Endothelial cell of umbilical vein (primary cell): Measurements from ENCODE around the gene FRMPD3. TPM values are rescaled to one million over a fixed set of nuclear protein-coding genes. Genes with fewer than 3 reads are reported as not detected.

ENCODE experiments used
- BruUV-seq: library from RNA; stranded (reverse); fragments of 400-500 nt; replicated peaks from 2 replicates; lab custom pipeline; 2021; lab: Mats Ljungman, UMichigan
- CTCF ChIA-PET: fragments of 300-600, 350-600 bp; sonication (Branson Sonifier 250); formaldehyde crosslinking; loops from one replicate; lab custom pipeline; 2021; ENCODE audit warnings: antibody characterized with exemption, inconsistent platforms; lab: Charles Lee
- POLR2A ChIA-PET: fragments of 300-600, 350-600 bp; sonication (Branson Sonifier 250); formaldehyde crosslinking; loops from one replicate; lab custom pipeline; 2021; ENCODE audit warnings: antibody characterized with exemption, inconsistent platforms; lab: Charles Lee
- DNase-seq: peaks from one replicate; pipeline ENCODE4 v3.0.0-alpha.2; 2011; ENCODE audit warnings: low read depth, low spot score
- FAIRE-seq: peaks from 2 replicates; lab custom pipeline; 2011; peaks lifted over from hg19 to GRCh38; lab: Jason Lieb, UNC
- H2AFZ ChIP-seq: 2 replicates; pipeline ENCODE4 v1.6.0; 2012; ENCODE audit warnings: low read depth, low read length, control low read depth, inconsistent platforms
- H3K27ac ChIP-seq: 2 replicates; pipeline ENCODE4 v1.5.1; 2011; ENCODE audit warnings: low read depth, mild to moderate bottlenecking, control low read depth, low read length, moderate library complexity; ENCODE audit not compliant: insufficient read depth
- H3K27me3 ChIP-seq, 2 experiments: 2 replicates each; pipeline versions ENCODE4 v1.6.0 to v1.6.1; 2011; ENCODE audit warnings: low read length in 2 of 2, mixed read lengths in 1 of 2; ENCODE audit not compliant: control insufficient read depth in 2 of 2, insufficient read depth in 2 of 2
- H3K36me3 ChIP-seq, 2 experiments: 2 replicates in 1 of 2; 3 replicates in 1 of 2; pipeline ENCODE4 v1.5.1; 2011; ENCODE audit warnings: low read length in 2 of 2, mild to moderate bottlenecking in 1 of 2, moderate library complexity in 1 of 2; ENCODE audit not compliant: control insufficient read depth in 2 of 2, insufficient read depth in 2 of 2; ENCODE audit errors: extremely low read depth in 1 of 2
- H3K4me1 ChIP-seq: 3 replicates; pipeline ENCODE4 v1.5.1; 2011; ENCODE audit warnings: mild to moderate bottlenecking, low read length; ENCODE audit not compliant: control insufficient read depth, insufficient read depth; ENCODE audit errors: extremely low read depth
- H3K4me2 ChIP-seq: 2 replicates; pipeline ENCODE4 v1.6.1; 2011; ENCODE audit warnings: low read length, control low read depth, mixed read lengths; ENCODE audit not compliant: insufficient read depth
- H3K4me3 ChIP-seq, 3 experiments: fragments of 200-600 bp in 1 of 3; sonication (generic), shearing (Covaris generic) in 1 of 3; replicated peaks in 1 of 3; 2 replicates each; pipeline ENCODE4 v1.5.1; 2011 to 2016; ENCODE audit warnings: control low read depth in 3 of 3, low read length in 3 of 3, mild to moderate bottlenecking in 2 of 3, inconsistent platforms in 1 of 3, low read depth in 1 of 3, moderate library complexity in 1 of 3; ENCODE audit not compliant: insufficient read depth in 1 of 3
- H3K79me2 ChIP-seq: 2 replicates; pipeline ENCODE4 v1.6.0; 2012; ENCODE audit warnings: low read length, inconsistent platforms; ENCODE audit not compliant: control insufficient read depth, insufficient read depth
- H3K9ac ChIP-seq: replicated peaks from 2 replicates; pipeline ENCODE3; 2011; ENCODE audit warnings: low read length, control low read depth; ENCODE audit not compliant: insufficient read depth; ENCODE audit errors: extremely low read depth
- H3K9me1 ChIP-seq: replicated peaks from 3 replicates; pipeline ENCODE4 v1.6.0; 2011; ENCODE audit warnings: mild to moderate bottlenecking, low read length; ENCODE audit not compliant: control insufficient read depth, insufficient read depth; ENCODE audit errors: extremely low read depth
- H3K9me3 ChIP-seq: replicated peaks from 2 replicates; pipeline ENCODE4 v1.5.1; 2012; ENCODE audit warnings: low read length, inconsistent platforms; ENCODE audit not compliant: control insufficient read depth, insufficient read depth
- H4K20me1 ChIP-seq: replicated peaks from 2 replicates; pipeline ENCODE3; 2011; ENCODE audit warnings: mild to moderate bottlenecking, low read length; ENCODE audit not compliant: control insufficient read depth, insufficient read depth; ENCODE audit errors: extremely low read depth
- CTCF ChIP-seq, 2 donors: IDR thresholded peaks; 1 replicate in 1 of 2; 2 replicates in 1 of 2; pipeline ENCODE4 v1.5.1; 2011; ENCODE audit warnings: low read length in 2 of 2, mild to moderate bottlenecking in 2 of 2, moderate library complexity in 2 of 2, control low read depth in 1 of 2, inconsistent platforms in 1 of 2, low read depth in 1 of 2; ENCODE audit not compliant: insufficient read depth in 1 of 2; ENCODE audit errors: extremely low read depth in 1 of 2
- EZH2 ChIP-seq: IDR thresholded peaks from 2 replicates; pipeline ENCODE4 v1.6.1; 2012; ENCODE audit warnings: borderline replicate concordance, low read depth, mild to moderate bottlenecking, moderate library complexity, low read length, inconsistent platforms; ENCODE audit not compliant: severe bottlenecking
- FOS ChIP-seq: IDR thresholded peaks from 2 replicates; pipeline ENCODE4 v1.6.1; 2011; ENCODE audit warnings: mild to moderate bottlenecking, low read length, moderate library complexity, borderline replicate concordance; ENCODE audit not compliant: insufficient read depth
- GATA2 ChIP-seq: IDR thresholded peaks from 2 replicates; pipeline ENCODE4 v1.7.0; 2011; ENCODE audit warnings: low read depth, mild to moderate bottlenecking, moderate library complexity, mixed read lengths, low read length; ENCODE audit not compliant: insufficient read length, insufficient read depth
- JUN ChIP-seq: IDR thresholded peaks from 2 replicates; pipeline ENCODE4 v1.6.1; 2011; ENCODE audit warnings: borderline replicate concordance, low read depth; ENCODE audit not compliant: insufficient read length, insufficient read depth
- MAX ChIP-seq: IDR thresholded peaks from 2 replicates; pipeline ENCODE4 v1.6.1; 2011; ENCODE audit not compliant: insufficient read depth, insufficient read length
- MYC ChIP-seq: IDR thresholded peaks from one replicate; pipeline ENCODE4 v1.6.1; 2011; ENCODE audit warnings: mild to moderate bottlenecking, low read depth, low read length
- POLR2A ChIP-seq: IDR thresholded peaks from 2 replicates; pipeline ENCODE4 v1.6.1; 2012; ENCODE audit warnings: low read depth, mild to moderate bottlenecking, control low read depth, low read length
- POLR2AphosphoS5 ChIP-seq: IDR thresholded peaks from 2 replicates; pipeline ENCODE4 v1.6.1; 2012; ENCODE audit warnings: low read depth, mild to moderate bottlenecking, control low read depth, low read length, moderate library complexity; ENCODE audit not compliant: insufficient read depth
- dilution Hi-C: fragments of 300-500 bp; cut with MboI; formaldehyde crosslinking; loops from one replicate; pipeline ENCODE4 v1.15.0; 2019; ENCODE audit warnings: low sequenced_read_pairs; ENCODE audit not compliant: extremely low pct_ligation_motif_present
- intact Hi-C: fragments of 100-400 bp; cut with micrococcal nuclease; formaldehyde crosslinking; loops from one replicate; pipeline ENCODE4 v1.10.0; 2022
- polyA plus RNA-seq, 4 experiments: library from polyadenylated mRNA; depleted of rRNA in 3 of 4; stranded (reverse) in 3 of 4; unstranded in 1 of 4; fragments of >200 nt; gene quantifications; 2 replicates each; pipeline versions ENCODE4 v1.2.1 to v1.2.3, GENCODE V29; 2011 to 2012; ENCODE audit warnings: missing spikeins in 1 of 4
- total RNA-seq: library from RNA; stranded (reverse); gene quantifications from 2 replicates; pipeline ENCODE4 v1.2.3, GENCODE V29; 2021

The FRMPD3 gene
- total and polyA plus RNA-seq, 2 donors (not counting 3 experiments of a cell fraction or from before 2014, with no cell fraction given) = not detected

- Histone ChIP-seq H3K27ac (no peak overlapping the region), H3K4me1 (no peaks in the 10 kb centered on the region), H3K9me1 (no peaks in the 10 kb centered on the region), H3K27me3 (no peaks in the 10 kb centered on the region), H3K9ac (no peak overlapping the region), H3K79me2 (no peaks in the 10 kb centered on the region), H3K9me3 (no peaks in the 10 kb centered on the region), H3K4me2 (no peak overlapping the region), H2AFZ (no peak overlapping the region), H3K4me3 (no peak overlapping the region), H3K36me3 (no peaks in the 10 kb centered on the region), H4K20me1 (no peaks in the 10 kb centered on the region)
- ChIA-PET POLR2A (no interaction called here), CTCF (no interaction called here)
- dilution Hi-C loops = no loop called here
- TF ChIP-seq MAX = no peak
- no TSS peak for BruUV-seq
- DNase-seq (no peak), FAIRE-seq (no peak)
- intact Hi-C loops = no loop called here
Observed at GRCh38 chrX:107484002-107484726, 34.7 kb downstream of the FRMPD3 start.

GRCh38 chrX:107485013-107485412, 35.6 kb downstream of the FRMPD3 start:
- no peak overlapping the region for H3K27ac ChIP-seq
- H3K4me3 ChIP-seq = no peak overlapping the region
- no peak for TF ChIP-seq POLR2AphosphoS5
- no peak for TF ChIP-seq JUN
- no peak for TF ChIP-seq MAX
- TF ChIP-seq FOS = no peak
- no peak for TF ChIP-seq CTCF (IDR thresholded peaks at IDR 0.05; ENCODE audit: extremely low read depth in 1 of 2, insufficient read depth in 1 of 2, low read depth in 1 of 2, low read length in 2 of 2)
- no peak for TF ChIP-seq GATA2
- no peak for TF ChIP-seq EZH2
- TF ChIP-seq POLR2A = no peak
- TF ChIP-seq MYC = no peak
- no peaks in the 10 kb centered on the region for H3K36me3 ChIP-seq
- no TSS peak for BruUV-seq
- H3K9me1 ChIP-seq = no peaks in the 10 kb centered on the region
- ChIA-PET CTCF (no interaction called here), POLR2A (no interaction called here)
- no peak overlapping the region for H2AFZ ChIP-seq
- no peaks in the 10 kb centered on the region for H3K27me3 ChIP-seq
- H3K9ac ChIP-seq = no peak overlapping the region
- intact Hi-C loops (no loop called here), dilution Hi-C loops (no loop called here)
- no peaks in the 10 kb centered on the region for H3K4me1 ChIP-seq
- no peaks in the 10 kb centered on the region for H3K79me2 ChIP-seq
- no peak overlapping the region for H3K4me2 ChIP-seq
- H3K9me3 ChIP-seq = no peaks in the 10 kb centered on the region
- FAIRE-seq = no peak
- no peaks in the 10 kb centered on the region for H4K20me1 ChIP-seq
- DNase-seq = no peak
